ENCODE measurements around the gene CDKL4.

- TF ChIP-seq, protein P1, sequence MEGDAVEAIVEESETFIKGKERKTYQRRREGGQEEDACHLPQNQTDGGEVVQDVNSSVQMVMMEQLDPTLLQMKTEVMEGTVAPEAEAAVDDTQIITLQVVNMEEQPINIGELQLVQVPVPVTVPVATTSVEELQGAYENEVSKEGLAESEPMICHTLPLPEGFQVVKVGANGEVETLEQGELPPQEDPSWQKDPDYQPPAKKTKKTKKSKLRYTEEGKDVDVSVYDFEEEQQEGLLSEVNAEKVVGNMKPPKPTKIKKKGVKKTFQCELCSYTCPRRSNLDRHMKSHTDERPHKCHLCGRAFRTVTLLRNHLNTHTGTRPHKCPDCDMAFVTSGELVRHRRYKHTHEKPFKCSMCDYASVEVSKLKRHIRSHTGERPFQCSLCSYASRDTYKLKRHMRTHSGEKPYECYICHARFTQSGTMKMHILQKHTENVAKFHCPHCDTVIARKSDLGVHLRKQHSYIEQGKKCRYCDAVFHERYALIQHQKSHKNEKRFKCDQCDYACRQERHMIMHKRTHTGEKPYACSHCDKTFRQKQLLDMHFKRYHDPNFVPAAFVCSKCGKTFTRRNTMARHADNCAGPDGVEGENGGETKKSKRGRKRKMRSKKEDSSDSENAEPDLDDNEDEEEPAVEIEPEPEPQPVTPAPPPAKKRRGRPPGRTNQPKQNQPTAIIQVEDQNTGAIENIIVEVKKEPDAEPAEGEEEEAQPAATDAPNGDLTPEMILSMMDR (conservative IDR thresholded peaks at IDR 0.05; ENCODE audit: low read depth, low read length), result no peak
- TF ChIP-seq EZH2 (IDR thresholded peaks at IDR 0.05; ENCODE audit: borderline replicate concordance, low read depth, low read length, poor library complexity, severe bottlenecking), result no peak
Observed at GRCh38 chr2:39183673-39184072, 60.1 kb downstream of the CDKL4 start.

All from A673 (cell line).